PFSK-1 (cell line): Measurements from ENCODE around the gene LGR4.

Experiments used
- FOXP2 ChIP-seq: optimal IDR thresholded peaks from 2 replicates; pipeline ENCODE3; 2011; ENCODE audit warnings: borderline replicate concordance, control low read depth, inconsistent platforms; ENCODE audit not compliant: insufficient read depth; ENCODE audit errors: extremely low read length, extremely low read depth
- POLR2AphosphoS5 ChIP-seq: IDR thresholded peaks from 2 replicates; pipeline ENCODE4 v1.6.1; 2012; ENCODE audit warnings: low read depth, mild to moderate bottlenecking, control low read depth, low read length, moderate library complexity
- REST ChIP-seq, 2 experiments: IDR thresholded peaks; 2 replicates each; pipeline versions ENCODE4 v1.6.1 to v1.8.0; 2011 to 2012; ENCODE audit warnings: low read depth in 2 of 2, low read length in 2 of 2, control low read depth in 1 of 2, inconsistent platforms in 1 of 2, mild to moderate bottlenecking in 1 of 2, moderate library complexity in 1 of 2; ENCODE audit not compliant: insufficient read depth in 1 of 2

- TF ChIP-seq POLR2AphosphoS5 (no peak), REST (IDR thresholded peaks at IDR 0.05; ENCODE audit: insufficient read depth in 1 of 2, low read depth in 2 of 2, low read length in 2 of 2) (no peak), FOXP2 (no peak)
Observed at GRCh38 chr11:27370374-27370773, 102.2 kb downstream of the LGR4 start.
